K562 (cell line): ENCODE results near the gene FAM83E. TPM values are rescaled to one million over a fixed set of nuclear protein-coding genes. Genes with fewer than 3 reads are reported as not detected.

Experiments used
- CHD2 ChIP-seq: IDR thresholded peaks from 2 replicates; pipeline ENCODE4 v1.6.1; 2011; ENCODE audit warnings: low read depth, low read length
- KLF16 ChIP-seq: IDR thresholded peaks from 2 replicates; pipeline ENCODE4 v1.6.1; 2016; ENCODE audit warnings: antibody characterized with exemption
- MAFF ChIP-seq: IDR thresholded peaks from 2 replicates; pipeline ENCODE4 v1.6.1; 2012; ENCODE audit warnings: low read length, improper control_type of control experiment
- MBD2 ChIP-seq: sonication (generic); IDR thresholded peaks from 2 replicates; pipeline ENCODE4 v1.6.1; 2016; ENCODE audit warnings: low read depth, borderline replicate concordance
- MED1 ChIP-seq: sonication (generic); formaldehyde crosslinking; IDR thresholded peaks from 2 replicates; pipeline ENCODE4 v1.8.1; 2023; ENCODE audit warnings: missing genetic modification reagents, borderline replicate concordance
- MNT ChIP-seq, 2 experiments: fragments of 450-650 bp; conservative IDR thresholded peaks; 2 replicates each; pipeline ENCODE4 v1.6.1; 2017; ENCODE audit warnings: mild to moderate bottlenecking in 2 of 2, moderate library complexity in 2 of 2
- MTA3 ChIP-seq: fragments of 450-650 bp; formaldehyde crosslinking; IDR thresholded peaks from 2 replicates; pipeline ENCODE4 v1.6.1; 2017; ENCODE audit warnings: mild to moderate bottlenecking, borderline replicate concordance
- SRSF7 ChIP-seq: fragments of 200-400 bp; formaldehyde crosslinking; optimal IDR thresholded peaks from 2 replicates; pipeline ENCODE3; 2017; ENCODE audit warnings: mild to moderate bottlenecking, low read depth, low read length
- STAG1 ChIP-seq: sonication (generic); formaldehyde crosslinking; IDR thresholded peaks from 2 replicates; pipeline ENCODE4 v1.5.0; 2020; ENCODE audit warnings: missing genetic modification reagents, borderline replicate concordance
- THAP12 ChIP-seq: fragments of 250-450 bp; sonication (Bioruptor Pico); IDR thresholded peaks from 2 replicates; pipeline ENCODE4 v1.9.0; 2021; ENCODE audit warnings: mild to moderate bottlenecking, inconsistent platforms
- USF1 ChIP-seq: sonication (generic); formaldehyde crosslinking; IDR thresholded peaks from 2 replicates; pipeline ENCODE4 v1.9.0; 2022; ENCODE audit warnings: mild to moderate bottlenecking, missing genetic modification reagents
- ZNF165 ChIP-seq: fragments of 250-450 bp; sonication (Bioruptor Pico); IDR thresholded peaks from 2 replicates; pipeline ENCODE4 v1.4.0; 2020; ENCODE audit warnings: borderline replicate concordance
- ZNF398 ChIP-seq: fragments of 250-450 bp; sonication (Bioruptor Pico); IDR thresholded peaks from 2 replicates; pipeline ENCODE4 v1.8.0; 2021; ENCODE audit warnings: moderate library complexity, mild to moderate bottlenecking, inconsistent platforms
- ZNF717 ChIP-seq: fragments of 250-450 bp; sonication (Bioruptor Pico); IDR thresholded peaks from 2 replicates; pipeline ENCODE4 v1.5.0; 2021
- ZSCAN29 ChIP-seq: fragments of 450-650 bp; IDR thresholded peaks from 2 replicates; pipeline ENCODE4 v1.6.1; 2017
- polyA plus RNA-seq, 8 experiments: library from polyadenylated mRNA; depleted of rRNA in 4 of 8; stranded (reverse) in 5 of 8; unstranded in 3 of 8; fragments of >200 nt; fragmentation: Nextera tagmentation in 2 of 8; fragmentation: Illumina TruSeq in 1 of 8; extraction: Ambion mirVana in 2 of 8; extraction: Trizol in 1 of 8; gene quantifications; 2 replicates each; pipeline versions ENCODE4 v1.2.1 to v1.2.3, GENCODE V29; 2011 to 2014; ENCODE audit warnings: inconsistent platforms in 1 of 8, missing spikeins in 1 of 8
- total RNA-seq, 7 experiments: library from RNA; depleted of rRNA in 6 of 7; stranded (reverse); fragments of >200 nt in 6 of 7; fragmentation: Illumina TruSeq in 2 of 7; extraction: Trizol in 2 of 7; gene quantifications; 2 replicates each; pipeline versions ENCODE4 v1.2.1 to v1.2.3, GENCODE V29; 2011 to 2021; ENCODE audit warnings: low replicate concordance in 1 of 7

FAM83E gene
- total and polyA plus RNA-seq, 9 of the 15 experiments (the other 6 are each of a cell fraction or from before 2014, with no cell fraction given): 0.15 to 0.87 (median 0.29) TPM; not detected in 4

- TF ChIP-seq MNT (conservative IDR thresholded peaks at IDR 0.05): peak in 1 of 2 experiments; percentile 36; a peak in 2 of 4 replicates
- no peak for TF ChIP-seq ZNF717 (CRISPR knock-in tag)
- TF ChIP-seq USF1 (CRISPR knock-in tag): no peak
- no peak for TF ChIP-seq SRSF7
- TF ChIP-seq CHD2: peak; percentile 14; the same call in 1 of the 2 replicates
- no peak for TF ChIP-seq ZSCAN29
- TF ChIP-seq MTA3: peak; percentile 10; the same call in 1 of the 2 replicates
- no peak for TF ChIP-seq ZNF398
- TF ChIP-seq STAG1 (CRISPR knock-in tag): no peak
- TF ChIP-seq ZNF165 (CRISPR knock-in tag): no peak
- TF ChIP-seq THAP12 (CRISPR knock-in tag): no peak
- no peak for TF ChIP-seq KLF16
- TF ChIP-seq MBD2: peak; percentile 82
- peak; percentile 11; the same call in 1 of the 2 replicates for TF ChIP-seq MAFF
- TF ChIP-seq MED1 (CRISPR knock-in tag): no peak
Measured at GRCh38 chr19:48644839-48645619, 30.2 kb upstream of the FAM83E start (continued).
